ENCODE measurements around the gene CDC37. TPM values are rescaled to one million over a fixed set of nuclear protein-coding genes. Genes with fewer than 3 reads are reported as not detected.

The CDC37 gene
- total RNA-seq, 1 donor from 2014 or later, result 112 TPM

DNA sequence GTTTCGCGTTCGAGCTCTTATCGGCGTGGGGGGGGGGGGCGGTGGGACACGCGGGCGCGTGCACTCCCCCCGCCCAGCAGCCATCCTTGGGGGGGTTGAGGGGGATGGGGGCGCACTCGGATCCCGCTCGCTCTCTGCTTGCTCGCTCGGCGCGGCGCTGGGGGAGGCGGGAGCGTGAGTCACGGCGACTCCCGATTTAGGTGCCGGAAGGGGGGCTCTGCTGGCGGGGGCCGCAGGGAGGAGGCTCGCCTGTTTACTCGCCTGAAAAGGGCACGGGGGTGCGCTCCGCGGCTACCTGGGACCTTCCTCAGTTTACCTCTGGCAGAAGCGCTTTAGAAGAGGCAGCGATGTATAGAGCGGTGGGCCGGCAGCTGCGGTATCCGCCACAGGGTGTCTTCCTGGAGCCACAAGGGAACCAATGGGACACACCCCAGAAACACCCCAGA lies 15.9 kb upstream of the CDC37 start:
- H3K4me1 ChIP-seq, result peaks cover 57% of the 10 kb centered on the region
- H3K4me3 ChIP-seq, result peak overlapping the region in 1 of 2 donors; percentile 10
- no peaks in the 10 kb centered on the region for H3K9me3 ChIP-seq
- no peaks in the 10 kb centered on the region for H3K36me3 ChIP-seq
- H3K27ac ChIP-seq, result no peak overlapping the region
- no peak for TF ChIP-seq POLR2AphosphoS5 (IDR thresholded peaks at IDR 0.05; ENCODE audit: insufficient read depth in 1 of 2, low read depth in 1 of 2)
- no peak for TF ChIP-seq POLR2A (IDR thresholded peaks at IDR 0.05)
- TF ChIP-seq, protein P1, sequence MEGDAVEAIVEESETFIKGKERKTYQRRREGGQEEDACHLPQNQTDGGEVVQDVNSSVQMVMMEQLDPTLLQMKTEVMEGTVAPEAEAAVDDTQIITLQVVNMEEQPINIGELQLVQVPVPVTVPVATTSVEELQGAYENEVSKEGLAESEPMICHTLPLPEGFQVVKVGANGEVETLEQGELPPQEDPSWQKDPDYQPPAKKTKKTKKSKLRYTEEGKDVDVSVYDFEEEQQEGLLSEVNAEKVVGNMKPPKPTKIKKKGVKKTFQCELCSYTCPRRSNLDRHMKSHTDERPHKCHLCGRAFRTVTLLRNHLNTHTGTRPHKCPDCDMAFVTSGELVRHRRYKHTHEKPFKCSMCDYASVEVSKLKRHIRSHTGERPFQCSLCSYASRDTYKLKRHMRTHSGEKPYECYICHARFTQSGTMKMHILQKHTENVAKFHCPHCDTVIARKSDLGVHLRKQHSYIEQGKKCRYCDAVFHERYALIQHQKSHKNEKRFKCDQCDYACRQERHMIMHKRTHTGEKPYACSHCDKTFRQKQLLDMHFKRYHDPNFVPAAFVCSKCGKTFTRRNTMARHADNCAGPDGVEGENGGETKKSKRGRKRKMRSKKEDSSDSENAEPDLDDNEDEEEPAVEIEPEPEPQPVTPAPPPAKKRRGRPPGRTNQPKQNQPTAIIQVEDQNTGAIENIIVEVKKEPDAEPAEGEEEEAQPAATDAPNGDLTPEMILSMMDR (IDR thresholded peaks at IDR 0.05), result no peak
- intact Hi-C loops (cut with DNase I), result no loop called here
- DNase-seq (ENCODE audit: extremely low spot score in 2 of 2), result no peak
- H3K27me3 ChIP-seq, result peaks cover 15% of the 10 kb centered on the region

DNA sequence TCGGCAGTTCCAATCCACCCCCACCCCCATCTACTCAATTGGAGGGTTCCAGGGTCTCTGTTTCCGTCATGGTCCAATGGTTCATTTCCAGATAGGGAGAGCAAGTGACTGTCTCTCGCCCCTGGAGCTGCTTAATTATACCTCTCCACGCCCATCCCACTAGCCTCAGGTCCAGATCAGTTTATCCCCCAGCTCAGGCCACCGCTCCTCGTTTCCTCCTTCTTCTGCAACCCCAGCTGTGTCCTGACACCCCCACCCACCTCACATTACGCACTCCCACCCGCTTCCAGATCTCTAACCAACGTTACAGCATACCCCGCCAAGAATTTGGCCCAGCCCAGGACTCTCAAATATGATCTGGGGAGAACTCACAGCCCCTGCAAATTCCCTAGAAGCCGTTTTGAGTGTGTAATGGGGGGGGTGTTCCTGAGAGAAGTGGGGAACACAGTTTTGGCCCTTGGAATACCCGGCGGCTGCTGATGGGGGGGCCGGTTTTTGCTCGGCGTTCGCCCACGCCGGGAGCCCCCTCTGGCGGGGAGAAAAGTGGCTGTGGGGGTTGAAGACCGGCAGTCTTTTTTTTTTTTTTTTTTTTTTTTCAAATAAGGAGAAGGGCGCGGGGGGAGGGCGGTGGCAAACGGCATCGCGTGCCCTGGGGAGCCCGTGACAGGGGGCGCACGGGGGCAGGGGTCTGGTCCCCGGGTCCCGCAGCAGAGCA lies 15.3 kb upstream of the CDC37 start:
- no peaks in the 10 kb centered on the region for H3K9me3 ChIP-seq
- intact Hi-C loops (cut with DNase I), result no loop called here
- no peak for TF ChIP-seq POLR2A (IDR thresholded peaks at IDR 0.05)
- no peak for TF ChIP-seq POLR2AphosphoS5 (IDR thresholded peaks at IDR 0.05; ENCODE audit: insufficient read depth in 1 of 2, low read depth in 1 of 2)
- TF ChIP-seq, protein P1 (IDR thresholded peaks at IDR 0.05), result no peak
- no peak for DNase-seq (ENCODE audit: extremely low spot score in 2 of 2)
- H3K4me1 ChIP-seq, result peaks cover 54% of the 10 kb centered on the region
- peaks cover 15% of the 10 kb centered on the region for H3K27me3 ChIP-seq
- H3K4me3 ChIP-seq, result no peak overlapping the region
- no peaks in the 10 kb centered on the region for H3K36me3 ChIP-seq
- no peak overlapping the region for H3K27ac ChIP-seq

GRCh38 chr19:10418235-10418484 lies 14.8 kb upstream of the CDC37 start:
- H3K36me3 ChIP-seq, result no peaks in the 10 kb centered on the region
- intact Hi-C loops (cut with DNase I), result no loop called here
- peaks cover 15% of the 10 kb centered on the region for H3K27me3 ChIP-seq
- H3K27ac ChIP-seq, result no peak overlapping the region
- TF ChIP-seq POLR2A (IDR thresholded peaks at IDR 0.05), result no peak
- TF ChIP-seq POLR2AphosphoS5 (IDR thresholded peaks at IDR 0.05; ENCODE audit: insufficient read depth in 1 of 2, low read depth in 1 of 2), result no peak
- H3K4me1 ChIP-seq, result peaks cover 54% of the 10 kb centered on the region
- no peak for DNase-seq (ENCODE audit: extremely low spot score in 2 of 2)
- H3K4me3 ChIP-seq, result no peak overlapping the region
- H3K9me3 ChIP-seq, result no peaks in the 10 kb centered on the region

DNA sequence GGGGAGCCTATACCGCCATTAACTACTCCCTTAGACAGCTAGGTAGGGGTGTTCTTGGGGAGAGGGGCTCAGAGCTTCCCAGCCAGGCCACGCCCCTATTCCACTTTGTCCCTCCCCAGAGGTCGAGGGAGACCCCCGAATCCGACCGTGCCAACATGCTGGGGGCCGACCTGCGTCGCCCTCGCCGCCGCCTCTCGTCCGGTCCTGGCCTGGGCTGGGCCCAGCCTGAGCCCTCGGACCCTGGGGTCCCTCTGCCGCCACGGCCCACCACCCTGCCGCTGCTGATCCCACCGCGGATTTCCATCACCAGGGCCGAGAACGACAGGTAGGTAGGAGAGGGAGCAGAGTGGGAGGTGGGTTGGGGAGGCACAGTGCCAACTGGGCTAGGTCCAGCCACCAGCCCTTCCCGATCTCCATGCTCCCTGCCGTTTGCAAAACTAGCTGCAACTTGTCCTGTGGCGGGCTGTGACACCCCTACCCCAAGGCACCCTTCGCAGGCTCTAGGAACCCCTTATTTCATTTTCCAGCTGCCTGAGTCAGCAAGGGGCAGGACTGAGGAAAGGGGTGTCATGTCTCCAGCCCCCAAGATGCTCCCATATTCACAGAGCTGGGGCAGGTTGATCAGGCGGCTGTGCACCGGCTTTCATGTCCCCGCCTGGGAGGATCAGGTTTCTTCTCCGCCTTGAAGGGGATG lies 14.3 kb upstream of the CDC37 start:
- H3K36me3 ChIP-seq, result no peaks in the 10 kb centered on the region
- no peak for TF ChIP-seq POLR2A (IDR thresholded peaks at IDR 0.05)
- TF ChIP-seq POLR2AphosphoS5 (IDR thresholded peaks at IDR 0.05; ENCODE audit: insufficient read depth in 1 of 2, low read depth in 1 of 2), result no peak
- TF ChIP-seq, protein P1 (IDR thresholded peaks at IDR 0.05), result no peak
- no peak overlapping the region for H3K27ac ChIP-seq
- H3K9me3 ChIP-seq, result no peaks in the 10 kb centered on the region
- H3K4me1 ChIP-seq, result peaks cover 54% of the 10 kb centered on the region
- peaks cover 15% of the 10 kb centered on the region for H3K27me3 ChIP-seq
- intact Hi-C loops (cut with DNase I), result no loop called here
- H3K4me3 ChIP-seq, result no peak overlapping the region
- no peak for DNase-seq (ENCODE audit: extremely low spot score in 2 of 2)

DNA sequence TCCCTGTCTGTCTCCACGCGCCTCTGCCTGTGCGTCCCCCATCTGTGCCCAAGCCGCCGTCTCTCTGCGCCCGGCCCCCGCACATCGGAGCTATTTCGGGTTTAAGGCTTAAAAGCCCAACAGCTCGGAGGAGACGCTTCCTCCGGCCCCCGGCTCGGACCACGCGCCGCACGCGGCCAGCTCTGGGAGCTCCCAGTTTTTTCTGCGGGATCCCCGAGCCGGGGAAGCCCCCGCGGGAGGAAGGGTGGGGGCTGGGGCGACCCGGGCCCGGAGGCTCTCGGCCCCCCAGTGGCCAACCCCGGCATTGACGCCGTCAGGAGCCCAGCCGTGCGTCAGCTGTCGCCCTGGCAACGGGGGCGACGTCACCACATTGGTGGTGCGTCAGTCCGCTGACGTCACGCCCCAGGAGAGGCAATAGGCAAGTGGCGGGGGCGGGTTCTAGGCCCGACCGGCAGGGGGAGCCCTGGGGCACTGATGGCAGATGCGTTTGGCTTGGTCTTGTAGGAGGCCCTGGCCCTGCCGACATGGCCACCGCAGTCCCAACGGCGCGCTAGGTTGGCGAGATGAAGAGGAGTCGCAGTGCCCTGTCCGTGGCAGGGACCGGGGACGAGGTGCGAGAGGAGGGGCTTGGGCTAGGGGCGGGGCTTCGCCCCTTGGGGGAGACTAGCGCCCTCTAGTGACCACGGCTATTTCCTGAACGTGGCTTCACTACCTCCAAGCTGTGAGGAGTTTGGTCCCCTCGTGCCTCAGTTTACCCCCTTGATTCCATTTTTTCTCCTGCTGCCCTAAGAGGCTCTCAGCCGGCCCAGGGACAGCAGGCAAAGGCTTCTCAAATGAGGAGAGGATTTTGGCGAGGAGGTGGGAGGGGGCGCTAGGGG lies 13.3 kb upstream of the CDC37 start:
- Histone ChIP-seq H3K27me3 (peaks cover 15% of the 10 kb centered on the region), H3K9me3 (no peaks in the 10 kb centered on the region), H3K27ac (no peak overlapping the region), H3K4me1 (peaks cover 54% of the 10 kb centered on the region), H3K4me3 (peak overlapping the region; percentile 34 to 38), H3K36me3 (no peaks in the 10 kb centered on the region)
- intact Hi-C loops (cut with DNase I), result no loop called here
- TF ChIP-seq POLR2AphosphoS5 (IDR thresholded peaks at IDR 0.05; ENCODE audit: insufficient read depth in 1 of 2, low read depth in 1 of 2) (peak in 1 of 2 donors; percentile 37), POLR2A (IDR thresholded peaks at IDR 0.05) (no peak)
- TF ChIP-seq, protein P1 (IDR thresholded peaks at IDR 0.05), result peak; percentile 13 to 64 (median 21)
- DNase-seq (ENCODE audit: extremely low spot score in 2 of 2), result no peak
